NCI-H524 (cell line): Measurements from ENCODE around the gene ZBTB17.
"Not testable (repeated sequence)": the region's sequence is repeated elsewhere in the genome, so short reads cannot be mapped to it uniquely, and the experiment has no call there.

Source experiments
- DNase-seq, 2 experiments: peaks; one replicate each; lab custom pipeline; 2025; lab: John Stamatoyannopoulos, UW

The ZBTB17 gene

DNA sequence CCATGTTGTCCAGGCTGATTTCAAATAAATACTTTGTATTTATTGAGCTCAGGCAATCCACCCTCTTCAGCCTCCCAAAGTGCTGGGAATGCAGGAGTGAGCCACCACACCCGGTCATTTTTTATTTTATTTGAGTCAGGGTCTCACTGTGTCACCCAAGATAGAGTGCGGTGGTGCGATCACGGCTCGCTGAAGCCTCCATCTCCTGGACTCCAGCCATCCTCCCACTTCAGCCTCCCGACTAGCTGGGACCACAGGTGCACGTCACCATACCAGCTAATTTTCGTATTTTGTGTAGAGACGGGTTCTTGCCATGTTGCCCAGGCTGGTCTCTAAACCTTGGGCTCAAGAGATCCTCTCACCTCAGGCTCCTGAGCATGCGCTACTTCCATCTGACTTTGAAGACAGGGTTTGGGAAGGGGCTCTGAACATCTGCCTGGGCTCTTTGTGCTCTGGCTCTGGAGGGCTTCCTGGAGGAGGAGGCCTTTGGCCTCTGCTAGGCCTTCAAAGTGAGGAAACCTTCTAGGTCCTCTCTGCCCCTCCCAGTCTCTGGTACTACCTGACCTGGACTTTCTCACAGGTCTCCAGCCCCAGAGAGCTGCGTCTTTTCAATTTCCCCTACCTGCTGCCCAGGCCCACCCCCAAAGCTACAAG, 36.2 kb upstream of the ZBTB17 start:
- no peak for DNase-seq

DNA sequence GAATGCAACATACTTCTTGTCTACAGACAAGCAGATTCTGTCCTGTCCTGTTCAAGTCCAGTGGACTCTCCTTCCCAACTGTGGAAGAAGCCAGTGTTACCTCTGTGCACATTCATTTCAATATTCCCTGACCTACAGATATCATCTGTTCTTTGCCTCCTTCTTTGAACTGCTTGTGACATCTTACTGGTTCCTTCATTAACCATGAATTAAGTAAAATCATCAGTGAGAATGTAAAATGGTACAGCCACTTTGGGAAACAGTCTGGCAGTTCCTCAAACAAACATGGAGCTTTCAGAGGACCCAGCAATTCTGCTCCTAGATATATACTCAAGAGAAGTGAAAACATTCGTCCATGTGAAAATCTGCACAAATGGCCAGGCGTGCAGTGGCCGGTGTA, 34.9 kb upstream of the ZBTB17 start:
- no peak for DNase-seq

DNA sequence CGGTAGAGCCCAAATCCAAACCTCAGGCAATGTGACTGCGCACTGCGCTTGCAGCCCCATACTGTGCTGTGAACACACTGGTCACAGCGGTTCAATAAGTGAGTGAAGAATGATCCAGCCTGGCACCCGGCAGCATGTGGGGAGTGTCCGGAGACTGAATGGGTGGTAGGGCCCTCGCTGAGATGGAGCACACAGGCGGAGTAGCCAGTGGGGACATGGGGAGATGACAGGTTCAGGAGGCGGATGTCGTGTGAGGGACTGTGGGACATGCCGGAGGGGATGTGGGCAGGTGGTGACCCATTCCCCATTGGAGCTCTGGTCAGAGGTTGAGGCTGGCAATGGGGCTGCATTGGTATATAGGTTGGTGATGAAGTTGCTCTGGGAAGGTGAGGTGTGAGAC, 33.8 kb upstream of the ZBTB17 start:
- DNase-seq: no peak

DNA sequence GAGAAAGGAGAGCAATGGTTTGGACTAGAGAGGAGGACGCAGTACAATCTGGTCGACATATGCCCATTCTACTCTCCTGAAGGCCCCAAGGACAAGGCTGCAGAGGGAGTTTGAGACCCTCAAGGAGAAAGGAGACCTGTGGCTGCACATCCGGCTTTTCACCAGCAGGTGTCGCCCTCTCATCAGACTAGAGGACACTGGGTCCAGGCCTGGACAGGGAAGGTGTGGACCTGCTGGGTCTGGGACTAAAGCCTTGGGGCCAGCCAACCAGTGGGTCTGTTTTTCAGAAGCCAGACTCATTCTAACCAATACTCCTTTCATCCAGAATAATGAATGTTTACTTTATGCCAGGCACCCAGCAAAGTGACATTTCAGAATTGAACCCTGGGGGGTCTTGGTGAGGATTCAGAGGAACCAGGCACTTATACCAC, 33.1 kb upstream of the ZBTB17 start:
- peak; percentile 30 to 75 for DNase-seq

DNA sequence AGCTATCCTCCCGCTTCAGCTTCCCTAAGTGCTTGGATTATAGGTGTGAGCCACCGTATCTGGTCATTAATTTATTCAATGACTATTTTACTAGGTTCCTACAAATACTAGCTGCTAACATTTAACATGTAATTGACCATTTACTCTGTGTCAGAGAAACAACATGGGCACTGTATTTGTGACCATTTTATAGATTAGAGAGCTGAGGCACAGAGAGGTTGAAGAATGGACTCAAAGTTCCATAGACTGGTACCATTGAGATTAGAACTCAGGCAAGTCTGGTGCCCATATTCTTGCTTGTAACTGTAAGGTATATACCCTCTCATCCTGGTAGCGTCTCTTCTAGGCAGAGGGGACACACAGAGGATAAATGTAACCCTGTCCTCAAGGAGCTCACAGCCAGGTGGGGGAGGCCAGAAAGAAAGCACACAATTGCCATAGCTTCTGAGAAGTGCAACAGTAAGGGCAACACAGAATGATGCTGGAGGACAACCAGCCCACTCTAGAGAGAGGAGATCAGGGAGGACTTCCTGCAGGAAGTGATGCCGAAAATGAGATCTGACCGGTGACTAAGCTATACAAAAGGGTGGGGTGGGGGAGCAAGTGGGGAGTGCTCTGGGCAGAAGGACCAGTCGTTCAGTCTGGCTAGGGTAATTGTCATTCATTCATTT, 31.9 kb upstream of the ZBTB17 start:
- no peak for DNase-seq

DNA sequence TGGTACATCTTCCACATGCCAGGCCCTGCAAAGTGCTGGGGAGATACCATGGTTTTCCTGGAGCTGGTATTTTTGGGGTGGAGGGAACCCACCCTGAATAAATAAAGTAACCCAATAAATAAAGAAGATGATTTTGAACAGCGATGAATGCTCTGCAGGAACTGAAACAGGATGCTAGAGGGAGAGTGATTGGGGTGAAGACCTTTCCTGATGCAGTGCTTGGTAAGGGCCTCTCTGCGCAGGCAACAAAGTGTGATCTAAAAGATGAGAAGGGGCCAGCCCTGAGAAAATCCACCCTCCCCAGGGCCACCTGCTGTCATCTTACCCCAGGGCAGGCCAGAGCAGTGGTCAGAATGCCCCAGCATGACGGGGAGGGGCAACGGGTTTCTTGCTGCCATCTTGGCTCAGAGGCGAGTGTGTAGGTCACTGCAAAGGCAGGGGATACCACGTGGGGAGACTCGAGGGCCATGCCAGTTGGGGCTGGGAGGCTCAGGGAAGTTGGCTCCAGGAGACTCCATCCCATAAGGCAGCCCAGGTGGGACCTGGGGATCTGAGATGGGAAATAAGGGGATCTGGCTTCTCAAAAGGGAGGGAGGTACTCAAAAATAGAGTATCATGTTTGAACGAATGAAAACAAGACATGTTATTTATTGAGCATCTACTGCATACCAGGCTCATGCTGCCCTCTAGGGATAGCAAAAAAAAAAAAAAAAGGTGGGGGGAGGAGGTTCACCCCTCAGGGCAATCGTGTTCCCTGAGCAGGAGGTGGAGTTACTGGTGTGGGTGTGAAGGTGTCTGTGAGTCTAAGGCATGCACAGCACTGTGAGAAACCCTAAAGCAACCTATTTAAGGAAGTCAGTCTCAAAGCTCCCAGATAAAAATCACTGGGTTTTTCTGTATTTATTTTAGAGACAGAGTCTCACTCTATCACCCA, 30.9 kb upstream of the ZBTB17 start:
- no peak for DNase-seq

DNA sequence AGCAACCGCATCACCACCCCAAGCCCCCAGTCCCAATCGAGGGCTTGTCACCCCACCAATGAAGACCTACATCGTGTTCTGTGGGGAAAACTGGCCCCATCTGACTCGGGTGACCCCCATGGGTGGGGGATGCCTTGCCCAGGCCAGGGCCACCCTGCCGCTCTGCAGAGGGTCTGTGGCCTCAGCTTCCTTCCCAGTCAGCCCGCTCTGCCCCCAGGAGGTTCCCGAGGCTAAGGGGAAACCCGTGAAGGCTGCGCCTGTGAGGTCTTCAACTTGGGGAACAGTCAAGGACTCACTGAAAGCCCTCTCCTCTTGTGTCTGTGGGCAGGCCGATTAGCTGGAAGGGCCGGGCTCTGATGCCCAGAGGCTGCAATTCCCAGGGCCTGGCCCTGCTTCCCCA, 30.1 kb upstream of the ZBTB17 start:
- no peak for DNase-seq

DNA sequence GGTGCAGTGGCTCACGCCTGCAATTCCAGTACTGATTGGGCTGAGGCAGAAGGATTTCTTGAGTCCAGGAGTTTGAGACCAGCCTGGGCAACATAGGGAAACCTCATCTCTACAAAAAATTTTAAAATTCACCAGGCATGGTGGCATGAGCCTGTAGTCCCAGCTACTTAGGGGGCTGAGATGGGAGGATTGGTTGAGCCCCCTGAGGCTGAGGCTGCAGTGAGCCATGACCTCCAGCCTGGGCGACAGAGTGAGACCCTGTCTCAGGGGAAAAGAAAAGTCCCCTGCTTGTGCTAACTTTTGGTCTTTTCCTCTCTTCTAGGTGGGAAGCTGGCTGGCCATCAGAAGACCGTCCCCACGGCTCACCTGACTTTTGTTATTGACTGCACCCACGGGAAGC, 29.7 kb upstream of the ZBTB17 start:
- DNase-seq: no peak

DNA sequence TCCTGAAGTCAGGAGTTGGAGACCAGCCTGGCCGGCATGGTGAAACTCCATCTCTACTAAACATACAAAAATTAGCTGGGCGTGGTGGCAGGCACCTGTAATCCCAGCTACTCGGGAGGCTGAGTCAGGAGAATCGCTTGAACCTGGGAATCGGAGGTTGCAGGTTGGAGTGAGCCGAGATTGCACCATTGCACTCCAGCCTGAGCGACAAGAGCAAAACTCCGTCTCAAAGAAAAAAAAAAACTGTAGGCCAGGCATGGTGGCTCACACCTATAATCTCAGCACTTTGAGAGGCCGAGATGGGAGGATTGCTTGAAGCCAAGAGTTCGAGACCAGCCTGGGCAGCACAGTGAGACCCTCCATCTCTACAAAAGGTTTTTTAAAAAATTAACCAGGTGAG, 25.4 kb upstream of the ZBTB17 start:
- DNase-seq: not testable (repeated sequence)

DNA sequence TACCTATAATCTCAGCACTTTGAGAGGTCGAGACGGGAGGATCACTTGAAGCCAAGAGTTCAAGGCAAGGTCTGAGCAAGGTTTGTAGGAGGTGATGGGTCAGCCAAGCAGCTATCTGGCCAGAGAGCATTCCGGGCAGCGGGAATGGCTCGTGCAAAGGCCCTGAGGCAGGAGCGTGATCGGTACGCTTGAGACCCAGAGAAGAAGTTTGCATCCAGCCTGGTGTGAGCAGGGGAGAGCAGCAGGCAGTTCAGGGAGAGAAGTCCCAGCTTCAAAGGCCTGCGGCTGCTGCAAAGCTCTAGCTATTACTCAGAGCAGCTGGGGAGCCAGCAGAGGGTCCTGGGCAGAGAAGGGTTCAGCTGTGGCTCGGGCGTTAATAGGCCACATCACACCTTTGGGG, 23.0 kb upstream of the ZBTB17 start:
- DNase-seq: no peak

DNA sequence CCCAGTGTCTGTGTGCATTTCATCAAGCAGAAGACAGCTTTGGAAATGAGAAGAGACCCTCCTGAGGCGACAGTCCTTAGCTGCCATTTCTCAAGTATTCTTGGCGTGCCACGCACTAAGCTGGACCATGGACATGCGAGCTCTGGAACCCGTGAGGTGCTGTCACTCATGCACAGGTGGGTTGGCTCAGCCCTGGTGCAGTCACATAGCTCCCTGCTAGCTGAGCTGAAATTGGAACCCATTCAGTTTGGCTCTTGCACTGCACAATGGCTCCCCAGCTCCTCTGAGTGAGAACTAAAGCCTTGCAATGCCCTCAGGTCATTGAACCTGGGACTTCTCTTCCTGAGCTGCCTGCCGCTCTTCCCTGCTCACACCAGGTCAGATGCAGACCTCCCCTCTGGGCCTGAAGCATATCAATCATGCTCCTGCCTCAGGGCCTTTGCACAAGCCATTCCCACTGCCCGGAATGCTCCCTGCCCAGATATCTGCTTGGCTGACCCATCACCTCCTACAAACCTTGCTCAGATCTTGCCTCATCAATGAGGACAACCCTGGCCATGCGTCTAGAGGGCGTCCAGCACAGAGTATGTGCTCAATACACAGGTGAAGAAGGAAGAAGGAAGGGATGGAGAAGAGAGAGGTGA, 21.9 kb upstream of the ZBTB17 start:
- DNase-seq: no peak

DNA sequence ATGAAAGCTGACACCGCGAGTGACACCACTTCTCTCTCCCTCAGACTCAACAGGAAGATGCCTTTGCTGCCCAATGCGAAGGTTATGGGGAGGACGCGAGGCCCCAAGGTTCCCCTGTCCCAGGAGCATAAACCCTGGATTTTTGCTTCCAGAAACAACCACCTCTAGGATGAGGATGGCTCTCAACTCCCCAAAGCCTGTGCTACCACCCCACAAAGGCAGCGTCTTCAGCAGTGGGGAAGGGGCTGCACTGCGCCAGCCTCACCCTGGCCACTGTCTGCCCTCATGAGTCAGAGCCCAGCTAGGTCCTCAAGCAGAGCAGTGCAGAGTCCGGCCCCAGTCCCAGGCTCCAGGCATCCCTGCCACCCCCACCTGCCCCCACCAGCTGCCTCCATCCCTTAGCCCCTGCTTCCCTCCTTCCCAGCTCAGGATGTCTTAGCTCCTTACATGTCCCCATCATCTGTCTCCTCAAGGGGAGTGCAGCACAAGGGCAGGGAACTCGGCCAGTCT, 21.2 kb upstream of the ZBTB17 start:
- DNase-seq: no peak

DNA sequence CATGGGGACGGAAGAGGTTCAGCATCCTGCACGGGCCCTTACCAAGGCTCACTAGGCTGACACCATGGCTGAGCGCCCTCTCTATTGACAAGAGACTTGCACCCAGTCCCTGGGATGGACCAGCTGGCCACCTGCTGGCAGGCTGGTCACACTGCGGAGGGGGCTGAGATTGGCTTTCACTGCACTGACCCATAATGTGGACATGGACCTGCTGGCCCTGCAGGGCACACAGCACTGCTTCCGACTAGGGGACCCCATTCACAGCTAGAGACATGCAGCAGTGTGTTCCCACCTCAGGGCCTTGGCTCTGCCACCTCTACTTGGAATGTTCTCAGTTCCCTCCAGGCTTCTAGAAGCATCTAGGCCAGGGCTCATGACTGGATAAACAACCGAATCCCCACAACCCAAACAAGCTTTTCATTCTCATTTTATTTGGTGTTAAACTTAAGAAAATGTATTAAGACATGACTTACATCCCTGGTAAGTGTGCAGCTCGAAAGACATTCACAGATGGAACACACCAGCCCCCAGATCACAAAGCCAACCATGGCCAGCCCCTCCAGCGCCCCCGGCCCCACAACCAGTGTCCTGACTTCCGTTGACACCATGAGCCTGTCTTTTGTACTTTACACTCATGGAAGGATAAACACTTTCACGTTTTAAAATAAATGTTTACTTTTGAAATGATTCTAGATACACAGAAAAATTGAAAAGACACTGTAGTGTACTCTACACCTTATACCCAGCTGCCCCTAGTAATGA, 18.9 kb upstream of the ZBTB17 start:
- peak in 1 of 2 experiments; percentile 30 for DNase-seq

DNA sequence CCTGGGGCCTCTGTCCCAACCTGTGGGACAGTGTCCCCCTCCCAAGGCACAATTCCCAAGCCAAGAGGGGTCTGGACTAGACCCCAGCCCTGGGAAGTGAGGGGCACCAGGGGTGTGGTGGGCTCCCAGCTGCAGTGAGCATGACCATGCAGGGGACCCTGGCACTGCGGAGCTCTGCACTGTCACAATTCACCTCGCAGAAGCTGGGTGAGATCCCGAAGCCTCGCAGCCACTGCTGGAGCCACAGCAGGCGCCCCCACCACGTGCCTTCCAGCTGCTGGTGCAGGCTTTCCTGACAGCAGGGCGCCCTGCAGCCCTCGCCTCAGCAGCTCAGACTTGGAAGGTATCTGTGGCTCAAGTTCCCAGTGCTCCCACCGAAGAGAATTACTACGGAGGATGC, 18.2 kb upstream of the ZBTB17 start:
- no peak for DNase-seq

DNA sequence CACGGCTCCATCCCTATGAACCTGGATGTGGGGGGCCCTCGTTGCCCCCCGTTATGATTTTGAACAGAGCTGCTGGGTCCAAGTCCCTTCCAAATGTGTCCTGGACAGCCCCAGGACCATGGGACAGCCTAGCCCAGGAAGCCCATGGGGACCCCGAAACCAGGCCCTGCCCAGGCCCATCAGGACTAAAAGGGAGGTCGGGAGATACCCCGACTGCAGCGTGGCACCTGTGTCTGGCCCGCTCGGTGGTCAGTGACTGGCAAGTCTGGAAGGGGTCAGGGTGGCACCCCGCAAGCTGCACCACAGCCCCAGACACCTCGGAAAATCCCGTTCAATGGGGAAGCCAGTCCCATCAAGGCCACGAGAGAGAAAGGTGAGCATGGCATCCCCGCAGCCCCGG, 17.8 kb upstream of the ZBTB17 start:
- no peak for DNase-seq

DNA sequence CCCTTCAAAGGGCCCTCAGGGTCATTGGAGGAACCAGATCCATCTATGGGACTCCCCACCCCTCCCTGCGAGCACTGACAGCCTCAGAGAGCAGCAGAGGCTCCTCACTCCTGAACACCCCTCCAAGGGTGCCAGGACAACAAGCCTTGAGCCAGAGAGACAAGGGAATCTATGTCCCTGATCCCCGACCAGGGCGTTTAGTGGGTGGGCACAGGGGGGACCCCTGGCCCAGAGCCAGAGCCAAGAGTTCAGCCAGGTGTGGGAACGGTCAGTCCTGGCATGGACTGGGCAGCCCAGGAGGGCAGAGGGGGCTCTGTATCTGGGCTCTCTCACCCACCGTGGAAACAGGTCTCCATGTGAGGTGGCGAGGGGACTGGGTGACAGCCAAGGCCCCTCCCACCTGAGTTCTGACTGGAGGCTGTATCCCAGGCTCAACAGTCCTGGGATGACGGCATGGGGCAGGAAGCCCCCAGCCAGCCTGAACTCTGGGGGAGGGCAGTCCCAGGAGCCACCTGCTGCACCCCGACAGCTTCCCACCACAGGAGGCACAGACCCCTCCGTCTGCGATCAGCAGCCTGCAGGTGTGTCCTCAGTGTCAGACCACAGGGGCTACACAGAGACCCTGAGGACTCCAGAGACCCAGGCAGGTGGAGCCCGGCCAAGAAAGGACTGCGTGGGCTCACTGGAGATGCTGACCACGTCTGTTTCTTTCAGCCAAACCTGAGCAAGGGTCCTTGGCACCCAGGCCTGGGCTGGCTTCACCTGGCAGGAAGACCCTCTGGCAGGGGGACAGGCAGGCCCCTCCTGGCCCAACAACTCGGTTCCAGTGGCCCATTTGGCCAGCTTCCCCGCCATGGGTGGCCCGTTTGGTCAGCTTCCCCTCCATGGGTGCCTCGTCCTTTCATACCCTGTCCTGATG, 16.9 kb upstream of the ZBTB17 start:
- no peak for DNase-seq

DNA sequence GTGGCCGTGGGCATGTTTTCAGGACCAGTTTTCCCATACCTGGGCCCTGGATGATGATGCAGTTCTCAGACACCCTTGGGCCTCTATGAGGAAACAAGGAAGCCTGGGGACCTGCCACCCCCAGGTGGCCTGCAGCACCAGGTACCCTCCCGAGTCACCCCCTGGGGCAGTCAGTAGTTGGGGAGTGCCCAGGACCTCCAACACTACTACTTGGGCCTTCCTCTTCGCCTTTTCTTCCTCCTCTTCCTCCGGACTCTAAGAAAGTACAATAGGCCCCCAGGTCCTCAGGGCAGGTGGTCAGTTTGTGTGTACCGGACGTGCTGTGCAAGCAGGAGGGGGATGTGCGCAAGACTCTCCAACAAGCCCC, 16.3 kb upstream of the ZBTB17 start:
- no peak for DNase-seq

DNA sequence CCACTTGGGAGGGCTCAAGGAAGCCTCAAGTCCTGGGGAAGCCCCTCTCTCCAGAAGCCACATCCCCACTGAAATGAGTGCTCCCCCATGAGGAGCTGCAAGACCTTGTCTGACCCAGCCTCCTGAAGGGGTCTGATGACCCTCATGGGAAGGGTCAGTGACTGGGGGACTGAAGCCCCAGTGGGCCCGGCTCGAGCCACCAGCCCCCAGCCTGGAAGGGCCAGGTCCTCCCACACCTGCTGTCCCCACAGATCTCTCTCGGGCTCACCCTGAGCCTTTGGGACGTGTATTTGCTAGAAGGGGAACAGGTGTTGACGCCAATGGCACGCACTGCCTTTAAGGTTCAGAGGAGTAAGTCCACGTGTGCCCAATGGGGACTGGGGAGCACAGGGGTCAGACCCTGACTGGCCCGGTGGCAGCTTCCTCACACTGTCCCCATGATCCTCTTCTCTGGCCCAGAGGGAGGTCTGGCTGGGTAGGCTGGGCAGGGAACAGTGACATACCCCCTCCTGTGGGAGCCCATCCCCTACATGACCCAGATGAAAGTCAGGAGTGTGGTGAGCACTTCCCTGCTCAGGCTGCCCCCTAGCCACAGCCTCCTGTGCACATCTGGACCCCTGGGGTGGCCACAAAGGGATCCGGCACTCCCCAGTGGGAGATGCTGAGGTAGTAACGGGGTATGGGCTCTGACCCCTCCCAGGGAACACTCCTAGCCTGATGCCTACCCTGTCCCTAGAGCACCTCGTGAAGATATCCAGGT, 15.7 kb upstream of the ZBTB17 start:
- DNase-seq: no peak

DNA sequence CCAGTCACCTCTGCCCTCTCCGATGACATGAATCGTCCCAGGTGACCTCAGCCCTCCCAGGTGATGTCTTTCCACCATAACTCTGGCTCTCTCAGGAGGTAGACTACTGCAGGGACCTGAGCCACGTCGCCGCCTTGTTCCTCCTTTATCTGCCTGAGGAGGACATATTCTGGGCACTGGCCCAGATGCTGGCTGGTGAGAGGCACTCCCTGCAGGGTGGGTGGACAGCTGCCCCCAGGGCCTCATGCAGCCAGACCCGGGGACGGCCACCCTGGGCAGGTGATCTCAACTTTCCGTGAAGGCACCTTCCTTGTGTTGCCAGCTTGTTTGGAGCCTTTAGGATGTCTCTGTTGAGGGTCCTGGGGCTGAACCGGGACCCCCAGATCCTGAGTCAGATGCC, 13.9 kb upstream of the ZBTB17 start:
- no peak for DNase-seq
